Central memory CD8-positive, alpha-beta T cell (primary cell): ENCODE measurements around the gene TES.
"Not testable (repeated sequence)": the region's sequence is repeated elsewhere in the genome, so short reads cannot be mapped to it uniquely, and the experiment has no call there.

Experiments used
- ATAC-seq: fragments of 150-1000 bp; cut with Tn5 transposase; replicated peaks from 2 replicates; pipeline ENCODE4 v1.10.0; 2022; ENCODE audit warnings: mild to moderate bottlenecking, moderate FRiP score, moderate number of reproducible peaks; ENCODE audit not compliant: poor library complexity, severe bottlenecking; ENCODE audit errors: extremely low read depth
- DNase-seq, 2 donors: peaks; one replicate each; pipeline ENCODE4 v3.0.0; 2021; ENCODE audit warnings: low spot score in 2 of 2
- H3K27ac Mint-ChIP-seq: one replicate; pipeline ENCODE4 v1.8.0; 2022; ENCODE audit warnings: low read depth, mild to moderate bottlenecking, moderate library complexity, mixed read lengths
- H3K27me3 Mint-ChIP-seq: one replicate; pipeline ENCODE4 v1.8.0; 2022; ENCODE audit warnings: mixed read lengths
- H3K36me3 Mint-ChIP-seq: one replicate; pipeline ENCODE4 v1.8.0; 2022; ENCODE audit warnings: mild to moderate bottlenecking, moderate library complexity, mixed read lengths; ENCODE audit not compliant: insufficient read depth
- H3K4me1 Mint-ChIP-seq: one replicate; pipeline ENCODE4 v1.8.0; 2022; ENCODE audit warnings: mixed read lengths
- H3K4me3 Mint-ChIP-seq: one replicate; pipeline ENCODE4 v1.8.0; 2022; ENCODE audit warnings: mild to moderate bottlenecking, moderate library complexity, mixed read lengths
- H3K9me3 Mint-ChIP-seq: one replicate; pipeline ENCODE4 v1.8.0; 2022; ENCODE audit warnings: mixed read lengths

Gene TES

GRCh38 chr7:116291937-116292336 lies 81.6 kb downstream of the TES start:
- ATAC-seq (no peak), DNase-seq (no peak)
- Mint-ChIP-seq H3K36me3 (no peaks in the 10 kb centered on the region), H3K9me3 (peaks cover 20% of the 10 kb centered on the region), H3K27ac (no peak overlapping the region), H3K27me3 (peaks cover 61% of the 10 kb centered on the region), H3K4me3 (no peak overlapping the region), H3K4me1 (no peaks in the 10 kb centered on the region)

GRCh38 chr7:116292381-116292780 lies 82.0 kb downstream of the TES start:
- peaks cover 65% of the 10 kb centered on the region for H3K27me3 Mint-ChIP-seq
- H3K27ac Mint-ChIP-seq = no peak overlapping the region
- no peak overlapping the region for H3K4me3 Mint-ChIP-seq
- H3K4me1 Mint-ChIP-seq = no peaks in the 10 kb centered on the region
- DNase-seq (no peak), ATAC-seq (no peak)
- H3K36me3 Mint-ChIP-seq = no peaks in the 10 kb centered on the region
- H3K9me3 Mint-ChIP-seq = peaks cover 20% of the 10 kb centered on the region

- H3K27ac Mint-ChIP-seq = no peak overlapping the region
- no peak overlapping the region for H3K4me3 Mint-ChIP-seq
- H3K9me3 Mint-ChIP-seq = peaks cover 20% of the 10 kb centered on the region
- H3K27me3 Mint-ChIP-seq = peaks cover 68% of the 10 kb centered on the region
- H3K4me1 Mint-ChIP-seq = no peaks in the 10 kb centered on the region
- ATAC-seq = no peak
- H3K36me3 Mint-ChIP-seq = no peaks in the 10 kb centered on the region
- DNase-seq = no peak
These were observed 82.8 kb downstream of the TES start for GRCh38 chr7:116293139-116293538.

- DNase-seq (no peak), ATAC-seq (no peak)
- Mint-ChIP-seq H3K36me3 (no peaks in the 10 kb centered on the region), H3K27me3 (peaks cover 68% of the 10 kb centered on the region), H3K27ac (no peak overlapping the region), H3K4me3 (no peak overlapping the region), H3K4me1 (no peaks in the 10 kb centered on the region), H3K9me3 (peaks cover 23% of the 10 kb centered on the region)
These were observed 83.3 kb downstream of the TES start for GRCh38 chr7:116293633-116294032.

- Mint-ChIP-seq H3K9me3 (peaks cover 25% of the 10 kb centered on the region), H3K27me3 (peaks cover 67% of the 10 kb centered on the region)
- H3K36me3 Mint-ChIP-seq, H3K27ac Mint-ChIP-seq, DNase-seq, H3K4me3 Mint-ChIP-seq, H3K4me1 Mint-ChIP-seq, ATAC-seq: not testable (repeated sequence)
These were observed 85.6 kb downstream of the TES start for GRCh38 chr7:116295903-116296302.

GRCh38 chr7:116298055-116298454 lies 87.7 kb downstream of the TES start:
- Mint-ChIP-seq H3K4me3 (no peak overlapping the region), H3K27me3 (peaks cover 52% of the 10 kb centered on the region), H3K4me1 (no peaks in the 10 kb centered on the region), H3K27ac (no peak overlapping the region), H3K36me3 (no peaks in the 10 kb centered on the region), H3K9me3 (peaks cover 15% of the 10 kb centered on the region)
- ATAC-seq = no peak
- no peak for DNase-seq

- Mint-ChIP-seq H3K27me3 (peaks cover 47% of the 10 kb centered on the region), H3K36me3 (no peaks in the 10 kb centered on the region), H3K9me3 (peaks cover 15% of the 10 kb centered on the region), H3K27ac (no peak overlapping the region), H3K4me3 (no peak overlapping the region), H3K4me1 (no peaks in the 10 kb centered on the region)
- ATAC-seq (no peak), DNase-seq (no peak)
These were observed 88.2 kb downstream of the TES start for GRCh38 chr7:116298576-116298975.

GRCh38 chr7:116305485-116306408 lies 95.4 kb downstream of the TES start:
- Mint-ChIP-seq H3K27me3 (peaks cover 19% of the 10 kb centered on the region), H3K36me3 (no peaks in the 10 kb centered on the region), H3K4me1 (no peaks in the 10 kb centered on the region), H3K9me3 (no peaks in the 10 kb centered on the region), H3K4me3 (no peak overlapping the region), H3K27ac (no peak overlapping the region)
- no peak for DNase-seq
- no peak for ATAC-seq

GRCh38 chr7:116306409-116307048 lies 96.2 kb downstream of the TES start:
- Mint-ChIP-seq H3K27me3 (peaks cover 19% of the 10 kb centered on the region), H3K4me3 (no peak overlapping the region), H3K36me3 (no peaks in the 10 kb centered on the region), H3K27ac (no peak overlapping the region), H3K9me3 (no peaks in the 10 kb centered on the region), H3K4me1 (no peaks in the 10 kb centered on the region)
- ATAC-seq (no peak), DNase-seq (no peak)

- ATAC-seq = no peak
- Mint-ChIP-seq H3K27ac (no peak overlapping the region), H3K4me3 (no peak overlapping the region), H3K27me3 (peaks cover 12% of the 10 kb centered on the region), H3K9me3 (no peaks in the 10 kb centered on the region), H3K4me1 (no peaks in the 10 kb centered on the region), H3K36me3 (no peaks in the 10 kb centered on the region)
- no peak for DNase-seq
These were observed 96.9 kb downstream of the TES start for GRCh38 chr7:116307253-116307652.
